Activated naive CD4-positive, alpha-beta T cell treated with Interleukin-2 at 50 U/mL for 16 hours (primary cell): Measurements from ENCODE around the gene C1R.
A peak's percentile ranks its signal among the peaks of the same experiment; 100 is the strongest.

Source experiments
- DNase-seq: peaks from one replicate; pipeline ENCODE4 v3.0.0-alpha.2; 2020

C1R gene

GRCh38 chr12:7092229-7092985, at the start of gene C1R:
C1R (minus strand) TSS chr12:7092445; CDS start chr12:7092388, 57 bp downstream.
- peak; percentile 71 for DNase-seq

GRCh38 chr12:7141351-7142005, 49.2 kb upstream of the C1R start:
- no peak for DNase-seq

DNA sequence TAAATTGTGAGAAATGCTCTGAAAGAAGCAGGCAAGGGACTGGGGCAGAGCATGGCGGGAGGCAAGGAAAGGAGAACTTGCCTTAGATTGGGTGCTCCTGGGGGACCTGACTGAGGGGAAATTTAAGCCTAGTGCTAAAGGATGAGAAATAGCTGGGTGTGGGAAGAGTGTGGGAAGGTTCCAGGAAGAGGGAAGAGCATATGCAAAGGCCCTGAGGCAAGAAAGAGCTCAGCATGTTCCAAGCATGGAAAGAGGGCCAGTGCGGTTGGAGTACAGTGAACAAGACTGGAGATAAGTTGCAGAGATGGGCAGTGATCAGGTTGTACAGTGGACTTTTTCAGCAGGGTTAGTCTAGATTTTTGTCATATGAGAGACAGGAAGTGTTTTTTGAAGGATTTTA, 47.0 kb upstream of the C1R start:
- DNase-seq: no peak

DNA sequence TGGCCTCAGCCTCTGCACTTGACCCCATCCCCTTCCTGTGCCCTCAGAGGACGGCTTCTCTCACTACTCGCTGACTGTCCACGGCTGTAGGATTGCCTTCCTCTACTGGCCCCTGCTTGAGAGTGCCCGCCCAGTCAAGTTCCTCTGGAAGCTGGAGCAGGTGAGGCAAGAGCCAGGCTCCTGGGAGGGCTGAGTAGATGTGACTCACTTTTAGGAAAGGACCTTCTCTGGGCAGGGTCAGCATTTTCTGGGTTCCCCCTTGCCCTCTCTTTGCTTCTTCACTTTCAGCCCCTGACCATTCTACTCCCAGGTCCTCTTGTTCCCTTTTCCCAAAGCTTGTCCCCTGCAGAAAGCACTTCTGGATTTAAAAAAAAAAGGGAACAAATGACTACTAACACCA, 45.7 kb upstream of the C1R start:
- no peak for DNase-seq

DNA sequence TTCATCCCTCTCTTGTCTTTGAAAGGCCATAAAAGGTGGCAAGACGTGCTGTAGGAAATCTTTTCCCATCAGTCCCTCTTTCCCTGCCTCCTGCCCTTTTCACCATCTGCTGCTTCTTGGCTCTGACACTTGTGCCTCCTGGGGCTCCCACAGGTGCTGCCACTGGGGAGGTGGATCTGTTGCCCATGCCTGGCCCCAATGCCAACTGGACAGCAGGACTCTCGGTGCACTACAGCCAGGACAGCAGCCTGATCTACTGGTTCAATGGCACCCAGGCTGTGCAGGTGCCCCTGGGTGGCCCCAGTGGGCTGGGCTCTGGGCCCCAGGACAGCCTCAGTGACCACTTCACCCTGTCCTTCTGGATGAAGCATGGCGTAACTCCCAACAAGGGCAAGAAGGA, 44.4 kb upstream of the C1R start:
- DNase-seq: no peak

GRCh38 chr12:7136071-7136470, 43.8 kb upstream of the C1R start:
- DNase-seq: no peak

GRCh38 chr12:7134396-7135166, 42.3 kb upstream of the C1R start:
- no peak for DNase-seq

DNA sequence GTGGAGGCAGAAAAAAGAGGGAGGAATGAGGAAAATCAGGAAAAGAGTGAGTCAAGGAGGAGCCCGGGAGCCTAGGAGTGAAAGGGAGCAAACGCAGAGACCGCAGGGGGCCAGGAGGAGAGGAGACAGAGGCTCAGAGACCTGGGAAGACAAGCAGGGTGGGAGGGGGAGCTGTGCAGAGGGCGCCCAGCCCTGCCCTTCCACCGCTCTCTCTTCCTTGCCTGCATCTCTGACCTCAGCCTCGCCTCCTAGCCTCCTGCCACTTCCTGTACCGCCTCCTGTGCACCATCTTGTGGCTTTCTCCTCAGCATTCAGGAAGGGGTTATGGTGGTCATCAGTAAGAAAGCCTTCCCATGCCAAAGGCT, 39.2 kb upstream of the C1R start:
- peak; percentile 29 for DNase-seq

- DNase-seq: peak; percentile 60
These were observed 38.7 kb upstream of the C1R start for GRCh38 chr12:7130701-7131501.

GRCh38 chr12:7129872-7130691, 37.8 kb upstream of the C1R start, which contains the start of gene CLSTN3:
CLSTN3 (plus strand) TSS chr12:7130371; CDS start chr12:7130649, 278 bp downstream.
- peak; percentile 85 for DNase-seq

DNA sequence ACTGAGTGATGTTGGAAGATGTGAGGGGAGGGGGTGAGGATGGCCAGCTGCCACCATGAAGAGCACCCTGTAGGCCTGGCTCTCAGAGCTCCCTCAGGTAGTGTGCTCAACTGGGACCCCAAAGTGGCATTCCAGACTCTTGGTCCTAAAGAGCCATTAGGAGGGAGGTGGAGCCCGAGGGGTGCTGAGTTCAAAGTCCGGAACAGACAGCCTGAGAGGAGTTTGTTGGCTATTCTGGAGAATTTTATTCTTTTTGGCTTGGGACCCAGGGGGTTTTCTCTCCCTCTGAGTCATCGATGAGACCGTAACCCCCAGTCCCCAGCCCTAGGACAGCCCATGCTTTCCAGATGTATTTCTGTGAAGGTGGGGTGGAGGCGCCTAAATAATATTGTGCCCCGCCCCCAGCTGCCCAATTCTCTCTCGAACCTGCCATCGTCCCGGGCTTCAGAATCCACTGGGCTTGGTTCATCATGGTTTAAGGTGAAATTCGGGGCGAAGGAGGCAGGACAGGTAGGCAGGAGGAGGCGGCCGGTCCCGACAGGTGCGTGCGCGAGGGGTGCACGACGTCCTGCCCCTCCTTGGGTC, 37.1 kb upstream of the C1R start:
- peak; percentile 7 for DNase-seq

GRCh38 chr12:7128681-7129286, 36.5 kb upstream of the C1R start, which contains the start of gene RBP5:
RBP5 (minus strand) TSS chr12:7128889; CDS start chr12:7128775, 114 bp downstream.
- no peak for DNase-seq

DNA sequence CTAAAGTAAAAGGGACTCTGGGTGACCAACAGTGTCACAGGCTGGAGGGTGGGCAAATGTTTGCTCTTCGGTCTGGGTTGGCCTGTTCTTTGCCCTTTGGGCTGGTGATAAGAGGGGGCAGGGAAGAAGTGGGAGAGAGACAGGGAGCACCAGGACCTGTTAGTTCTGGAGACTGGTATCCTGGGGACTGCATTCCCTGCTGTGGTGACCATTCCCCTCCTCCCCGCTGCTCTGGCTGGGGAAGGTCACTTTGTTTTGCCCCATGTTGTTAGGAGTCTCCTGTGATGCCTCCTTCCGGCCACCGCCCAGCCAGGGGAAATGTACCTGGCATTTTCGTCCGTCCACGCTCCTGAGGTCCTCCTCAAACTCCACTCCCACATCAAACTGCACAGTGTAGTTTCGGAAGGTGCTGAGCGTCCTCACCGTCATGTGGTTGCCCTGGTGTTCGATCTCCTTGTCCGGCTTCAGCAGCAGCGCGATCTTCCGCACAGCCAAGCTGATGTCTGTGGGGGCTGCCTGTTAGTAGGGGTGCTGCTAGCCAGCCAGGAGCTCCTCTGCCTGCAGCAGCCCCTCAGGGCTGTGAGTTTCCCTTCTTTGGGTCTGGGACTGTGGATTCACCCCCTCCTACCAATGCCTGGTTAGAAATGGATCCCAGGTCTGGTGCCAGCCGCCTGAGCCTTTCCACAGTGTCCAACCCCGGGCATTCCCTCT, 35.8 kb upstream of the C1R start:
- no peak for DNase-seq

DNA sequence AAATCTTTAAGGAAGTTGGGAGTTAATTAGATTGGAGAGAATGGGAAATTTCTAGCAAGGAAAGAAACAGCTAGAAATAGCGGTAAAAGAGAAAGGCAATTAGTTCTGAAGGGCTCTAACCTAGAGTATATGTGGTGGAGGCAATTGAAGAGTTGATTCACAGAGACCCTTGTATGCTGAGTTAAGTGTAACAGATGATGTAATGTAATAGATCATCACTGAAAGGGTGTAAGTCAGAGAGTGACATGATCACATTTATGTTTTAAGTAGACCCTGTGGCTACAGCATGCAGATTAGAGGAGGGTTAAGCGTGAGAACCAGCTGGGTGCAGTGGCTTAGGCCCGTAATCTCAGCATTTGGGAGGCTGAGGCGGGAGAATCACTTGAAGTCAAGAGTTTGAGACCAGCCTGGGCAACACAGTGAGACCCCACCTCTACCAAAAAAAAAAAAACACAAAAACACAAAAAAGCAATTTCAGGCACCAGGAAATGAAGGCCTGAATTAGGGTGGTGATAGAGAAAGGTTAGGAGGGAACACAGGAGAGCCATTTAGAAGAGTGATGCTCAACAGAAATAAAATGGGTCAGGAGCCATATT, 33.5 kb upstream of the C1R start:
- DNase-seq: no peak

GRCh38 chr12:7123806-7124522, 31.7 kb upstream of the C1R start:
- no peak for DNase-seq

GRCh38 chr12:7122811-7123769, 30.8 kb upstream of the C1R start:
- no peak for DNase-seq

GRCh38 chr12:7121324-7121723, 29.1 kb upstream of the C1R start:
- no peak for DNase-seq

GRCh38 chr12:7120166-7120565, 27.9 kb upstream of the C1R start:
- DNase-seq: no peak
